H1 (cell line): ENCODE measurements around the gene GRIK2. TPM values are rescaled to one million over a fixed set of nuclear protein-coding genes. Genes with fewer than 3 reads are reported as not detected.
A peak's percentile ranks its signal among the peaks of the same experiment; 100 is the strongest.

ENCODE experiments used
- CTCF ChIA-PET: fragments of 300-600 bp; sonication (Branson Sonifier 250); formaldehyde crosslinking; loops from one replicate; lab custom pipeline; 2021; ENCODE audit not compliant: partially characterized antibody; lab: Charles Lee
- POLR2A ChIA-PET: fragments of 300-600 bp; sonication (Branson Sonifier 250); formaldehyde crosslinking; loops from one replicate; lab custom pipeline; 2021; ENCODE audit warnings: inconsistent platforms; ENCODE audit not compliant: partially characterized antibody; lab: Charles Lee
- DNase-seq, 2 experiments: peaks; one replicate each; pipeline versions ENCODE4 v3.0.0 to v3.0.0-alpha.2; 2010 to 2022; ENCODE audit warnings: low spot score in 2 of 2, low read depth in 1 of 2, mixed read lengths in 1 of 2
- FAIRE-seq: peaks from 2 replicates; lab custom pipeline; 2011; peaks lifted over from hg19 to GRCh38; lab: Jason Lieb, UNC
- H2AFZ ChIP-seq: 2 replicates; pipeline ENCODE4 v1.8.1; 2012; ENCODE audit warnings: low read length, inconsistent platforms
- H2AK5ac ChIP-seq: 2 replicates; pipeline ENCODE4 v1.6.1; 2013; ENCODE audit warnings: low read depth, low read length
- H2BK120ac ChIP-seq: replicated peaks from 2 replicates; pipeline ENCODE3; 2013; ENCODE audit warnings: low read depth, low read length, inconsistent platforms
- H2BK12ac ChIP-seq: 2 replicates; pipeline ENCODE4 v1.6.1; 2013; ENCODE audit warnings: low read depth, low read length
- H2BK15ac ChIP-seq: 2 replicates; pipeline ENCODE4 v1.6.1; 2013; ENCODE audit warnings: low read length
- H2BK20ac ChIP-seq: 2 replicates; pipeline ENCODE4 v1.6.1; 2013; ENCODE audit warnings: low read length
- H2BK5ac ChIP-seq: 2 replicates; pipeline ENCODE4 v1.6.1; 2013; ENCODE audit warnings: low read depth, low read length
- H3K14ac ChIP-seq: 2 replicates; pipeline ENCODE4 v1.6.1; 2013; ENCODE audit warnings: inconsistent platforms; ENCODE audit not compliant: insufficient read length
- H3K18ac ChIP-seq: 2 replicates; pipeline ENCODE4 v1.6.1; 2013; ENCODE audit warnings: low read length; ENCODE audit errors: extremely low read depth
- H3K23ac ChIP-seq: 2 replicates; pipeline ENCODE4 v1.6.1; 2013; ENCODE audit warnings: inconsistent platforms; ENCODE audit not compliant: insufficient read length
- H3K23me2 ChIP-seq: 2 replicates; pipeline ENCODE4 v1.6.1; 2013; ENCODE audit warnings: low read depth, low read length
- H3K27ac ChIP-seq: 2 replicates; pipeline ENCODE4 v1.6.1; 2011; ENCODE audit warnings: low read depth, low read length, inconsistent platforms
- H3K27me3 ChIP-seq, 4 experiments: replicated peaks in 1 of 4; 1 replicate in 1 of 4; 2 replicates in 3 of 4; pipeline versions ENCODE4 v1.6.1 to v1.8.1; 2011 to 2013; ENCODE audit warnings: low read length in 3 of 4, mild to moderate bottlenecking in 3 of 4, inconsistent platforms in 2 of 4, mixed read lengths in 2 of 4, moderate library complexity in 1 of 4; ENCODE audit not compliant: control insufficient read depth in 3 of 4, insufficient read depth in 3 of 4; ENCODE audit errors: extremely low read depth in 1 of 4
- H3K36me3 ChIP-seq, 4 experiments: 2 replicates each; pipeline versions ENCODE4 v1.6.1 to v1.8.1; 2011 to 2013; ENCODE audit warnings: mild to moderate bottlenecking in 4 of 4, low read length in 3 of 4, moderate library complexity in 2 of 4, control low read depth in 1 of 4, inconsistent platforms in 1 of 4; ENCODE audit not compliant: insufficient read depth in 4 of 4, control insufficient read depth in 2 of 4
- H3K4ac ChIP-seq: replicated peaks from 2 replicates; pipeline ENCODE3; 2013; ENCODE audit warnings: low read length, low read depth, mixed read lengths, inconsistent platforms; ENCODE audit not compliant: insufficient read length
- H3K4me1 ChIP-seq, 4 experiments: replicated peaks in 1 of 4; 1 replicate in 1 of 4; 2 replicates in 3 of 4; pipeline versions ENCODE4 v1.6.1 to v1.8.1; 2011 to 2013; ENCODE audit warnings: low read length in 3 of 4, inconsistent platforms in 2 of 4, mixed read lengths in 1 of 4; ENCODE audit not compliant: insufficient read depth in 4 of 4, control insufficient read depth in 3 of 4
- H3K4me2 ChIP-seq, 2 experiments: 2 replicates each; pipeline versions ENCODE4 v1.6.1 to v1.8.1; 2011 to 2013; ENCODE audit warnings: low read depth in 2 of 2, low read length in 2 of 2, control low read depth in 1 of 2, inconsistent platforms in 1 of 2, mild to moderate bottlenecking in 1 of 2; ENCODE audit not compliant: insufficient read depth in 1 of 2
- H3K4me3 ChIP-seq, 4 experiments: fragments of 200-600, 300-600 bp in 1 of 4; sonication (generic), shearing (Covaris generic), sonication (Bioruptor Twin) in 1 of 4; 2 replicates each; pipeline versions ENCODE4 v1.5.1 to v1.8.1; 2011 to 2016; ENCODE audit warnings: low read length in 4 of 4, low read depth in 3 of 4, control low read depth in 2 of 4, inconsistent platforms in 2 of 4, mild to moderate bottlenecking in 2 of 4, mixed read lengths in 1 of 4, moderate library complexity in 1 of 4; ENCODE audit not compliant: insufficient read depth in 2 of 4; ENCODE audit errors: extremely low read depth in 1 of 4
- H3K56ac ChIP-seq: replicated peaks from 2 replicates; pipeline ENCODE3; 2013; ENCODE audit warnings: low read depth, mild to moderate bottlenecking, mixed read lengths, low read length, inconsistent platforms; ENCODE audit not compliant: insufficient read length
- H3K79me1 ChIP-seq: 2 replicates; pipeline ENCODE4 v1.6.1; 2013; ENCODE audit warnings: low read depth, low read length, control low read depth
- H3K79me2 ChIP-seq, 2 experiments: 2 replicates each; pipeline versions ENCODE4 v1.6.1 to v1.8.1; 2012 to 2013; ENCODE audit warnings: low read length in 2 of 2, mild to moderate bottlenecking in 2 of 2, inconsistent platforms in 1 of 2; ENCODE audit not compliant: insufficient read depth in 2 of 2, control insufficient read depth in 1 of 2
- H3K9ac ChIP-seq, 4 experiments: replicated peaks in 1 of 4; 1 replicate in 1 of 4; 2 replicates in 3 of 4; pipeline versions ENCODE4 v1.6.1 to v1.8.1; 2011 to 2013; ENCODE audit warnings: low read depth in 3 of 4, low read length in 3 of 4, control low read depth in 2 of 4, mild to moderate bottlenecking in 2 of 4, moderate library complexity in 2 of 4, inconsistent platforms in 1 of 4; ENCODE audit errors: extremely low read depth in 1 of 4
- H3K9me3 ChIP-seq, 2 experiments: 2 replicates each; pipeline versions ENCODE4 v1.6.1 to v1.8.1; 2012 to 2013; ENCODE audit warnings: mild to moderate bottlenecking in 2 of 2, moderate library complexity in 2 of 2, control low read depth in 1 of 2, inconsistent platforms in 1 of 2, low read depth in 1 of 2, low read length in 1 of 2, mixed read lengths in 1 of 2; ENCODE audit not compliant: insufficient read depth in 2 of 2
- H4K20me1 ChIP-seq, 2 experiments: replicated peaks in 1 of 2; 2 replicates each; pipeline versions ENCODE3 to v1.8.1; 2011 to 2013; ENCODE audit warnings: inconsistent platforms in 2 of 2, low read length in 2 of 2, mild to moderate bottlenecking in 1 of 2; ENCODE audit not compliant: insufficient read depth in 2 of 2, control insufficient read depth in 1 of 2
- H4K5ac ChIP-seq: 2 replicates; pipeline ENCODE4 v1.6.1; 2013; ENCODE audit warnings: low read length, low read depth, mixed read lengths, inconsistent platforms; ENCODE audit not compliant: insufficient read length
- H4K8ac ChIP-seq: 2 replicates; pipeline ENCODE4 v1.8.0; 2013; ENCODE audit warnings: mild to moderate bottlenecking, moderate library complexity, low read length, inconsistent platforms; ENCODE audit not compliant: insufficient read depth; ENCODE audit errors: extremely low read depth
- H4K91ac ChIP-seq: replicated peaks from 2 replicates; pipeline ENCODE3; 2013; ENCODE audit warnings: low read length, mixed read lengths, inconsistent platforms; ENCODE audit not compliant: insufficient read length
- CBX8 ChIP-seq: fragments of 300-800, 300-1000 bp; sonication (generic); IDR thresholded peaks from 2 replicates; pipeline ENCODE4 v1.7.1; 2016; ENCODE audit warnings: low read depth, low read length, borderline replicate concordance
- CHD1 ChIP-seq: IDR thresholded peaks from 2 replicates; pipeline ENCODE4 v1.6.1; 2012; ENCODE audit warnings: low read depth, low read length, improper control_type of control experiment
- KDM5A ChIP-seq: fragments of 200-600 bp; IDR thresholded peaks from 2 replicates; pipeline ENCODE4 v1.7.1; 2012; ENCODE audit warnings: mild to moderate bottlenecking, low read length, inconsistent platforms, mixed read lengths
- WGBS, 2 experiments: shearing (Covaris generic) in 1 of 2; methylation state at CpG; one replicate each; pipeline versions ENCODE4 v1.1.6 to v1.1.7; 2013 to 2015; ENCODE audit warnings: low lambda C conversion rate in 2 of 2, mixed read lengths in 2 of 2, inconsistent platforms in 1 of 2, low coverage in 1 of 2, missing lambda C conversion rate in 1 of 2; ENCODE audit not compliant: insufficient replicate concordance in 2 of 2, insufficient coverage in 1 of 2, insufficient read length in 1 of 2; ENCODE audit errors: extremely low coverage in 1 of 2, missing lambda C conversion rate in 1 of 2; 5-methylcytosine and 5-hydroxymethylcytosine counted together
- polyA plus RNA-seq, 7 experiments: library from polyadenylated mRNA; depleted of rRNA in 3 of 7; stranded (reverse) in 5 of 7; unstranded in 2 of 7; fragments of >200 nt in 5 of 7; fragments of 200-250 nt in 2 of 7; gene quantifications; 1 replicate in 5 of 7; 2 replicates in 1 of 7; 4 replicates in 1 of 7; pipeline versions ENCODE4 v1.2.1 to v1.2.3, GENCODE V29; 2011 to 2013; ENCODE audit warnings: missing spikeins in 2 of 7, mixed read lengths in 2 of 7
- total RNA-seq: library from RNA; stranded (reverse); fragmentation: NEBNext Ultra II Directional; extraction: Animal tissue kit (Norgen Biotek cat#: 25700); gene quantifications from 2 replicates; pipeline ENCODE4 v1.2.1, GENCODE V29; 2021
- TF ChIP-seq, protein P1 (sequence below): IDR thresholded peaks from 2 replicates; pipeline ENCODE4 v1.6.1; 2012; ENCODE audit warnings: inconsistent platforms

Gene GRIK2
- total and polyA plus RNA-seq, 2 of the 8 experiments (the other 6 are each of a cell fraction or from before 2014, with no cell fraction given), result 1.8 to 2.2 TPM

DNA sequence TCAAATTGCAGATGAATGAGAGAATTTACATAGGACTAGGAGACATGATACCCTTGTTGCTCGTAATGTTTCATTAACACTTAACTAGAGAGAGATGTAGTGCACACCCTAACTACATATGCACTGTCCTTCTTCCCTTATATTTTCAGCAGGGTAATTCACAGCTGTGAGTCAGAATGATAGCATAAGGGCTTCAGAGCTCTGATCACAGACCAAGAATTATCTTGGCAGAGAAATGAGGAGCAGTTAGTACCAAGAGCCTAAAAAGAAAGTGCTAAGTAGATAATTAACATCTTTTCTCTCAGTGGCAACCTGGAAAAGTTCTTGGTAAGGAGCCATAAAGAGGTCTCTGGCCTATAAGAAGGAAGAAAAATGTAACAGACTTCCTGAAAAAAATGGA lies 35.8 kb downstream of the GRIK2 start:
- FAIRE-seq, result no peak

More for the DNA sequence above, 35.8 kb downstream of the GRIK2 start:
- H4K8ac ChIP-seq, result no peak overlapping the region
- H2AK5ac ChIP-seq, result no peak overlapping the region
- H3K18ac ChIP-seq, result no peak overlapping the region
- H4K91ac ChIP-seq, result no peak overlapping the region
- no peak overlapping the region for H3K56ac ChIP-seq
- H2BK20ac ChIP-seq, result no peak overlapping the region
- H3K14ac ChIP-seq, result no peak overlapping the region
- H3K4me3 ChIP-seq, result no peak overlapping the region
- no peaks in the 10 kb centered on the region for H3K23me2 ChIP-seq
- no peak overlapping the region for H3K4ac ChIP-seq
- H3K79me2 ChIP-seq, result no peaks in the 10 kb centered on the region
- no peak overlapping the region for H2BK12ac ChIP-seq
- CTCF ChIA-PET, result interaction anchor here (0.7 kb wide), 1 partner anchor 596 kb away, joined by 3 read pairs; no protein-coding TSS in a partner anchor
- no peak overlapping the region for H3K23ac ChIP-seq
- H3K4me1 ChIP-seq, result 0 out of 7 replicates have a peak, but pooled peaks cover 0 to 4% (median 1%) of the 10 kb centered on the region in 4 experiments
- H3K79me1 ChIP-seq, result no peaks in the 10 kb centered on the region
- H3K27ac ChIP-seq, result no peak overlapping the region
- H3K9me3 ChIP-seq, result no peaks in the 10 kb centered on the region; a peak in 1 of 4 replicates
- DNase-seq, result no peak
- H3K9ac ChIP-seq, result no peak overlapping the region
- H4K5ac ChIP-seq, result no peak overlapping the region
- WGBS, 2 experiments, result 93% methylated on average over 1 of the region's 1 CpG; no CpG with 5 or more reads in 1 of the 2 experiments
- POLR2A ChIA-PET, result no interaction called here
- no peak overlapping the region for H2BK120ac ChIP-seq
- H2BK15ac ChIP-seq, result no peak overlapping the region
- H2BK5ac ChIP-seq, result no peak overlapping the region
- TF ChIP-seq KDM5A (no peak), CBX8 (no peak), CHD1 (no peak)
- TF ChIP-seq, protein P1, sequence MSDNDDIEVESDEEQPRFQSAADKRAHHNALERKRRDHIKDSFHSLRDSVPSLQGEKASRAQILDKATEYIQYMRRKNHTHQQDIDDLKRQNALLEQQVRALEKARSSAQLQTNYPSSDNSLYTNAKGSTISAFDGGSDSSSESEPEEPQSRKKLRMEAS, result no peak
- 0 out of 2 replicates have a peak overlapping the region, but pooled peaks have one; percentile 9 for H2AFZ ChIP-seq
- H3K27me3 ChIP-seq, result no peaks in the 10 kb centered on the region
- no peaks in the 10 kb centered on the region for H4K20me1 ChIP-seq
- H3K36me3 ChIP-seq, result no peaks in the 10 kb centered on the region
- H3K4me2 ChIP-seq, result no peak overlapping the region
